Measurements from ENCODE around the gene MYH14.
"Not testable (repeated sequence)": the region's sequence is repeated elsewhere in the genome, so short reads cannot be mapped to it uniquely, and the experiment has no call there.

The MYH14 gene

GRCh38 chr19:50226536-50226935, 23.1 kb downstream of the MYH14 start:
- DNase-seq (ENCODE audit: low read depth), result no peak

- DNase-seq (ENCODE audit: low read depth), result not testable (repeated sequence)
Observed at GRCh38 chr19:50228153-50228552, 24.7 kb downstream of the MYH14 start.

GRCh38 chr19:50230379-50231351, 27.2 kb downstream of the MYH14 start:
- no peak for DNase-seq (ENCODE audit: low read depth)

- DNase-seq (ENCODE audit: low read depth), result not testable (repeated sequence)
Observed at GRCh38 chr19:50231417-50231816, 28.0 kb downstream of the MYH14 start.

- DNase-seq (ENCODE audit: low read depth), result no peak
Observed at GRCh38 chr19:50231821-50232220, 28.4 kb downstream of the MYH14 start.

- no peak for DNase-seq (ENCODE audit: low read depth)
Observed at GRCh38 chr19:50232600-50232999, 29.2 kb downstream of the MYH14 start.

GRCh38 chr19:50233308-50233910, 30.0 kb downstream of the MYH14 start:
- DNase-seq (ENCODE audit: low read depth), result no peak

GRCh38 chr19:50237493-50237892, 34.1 kb downstream of the MYH14 start:
- DNase-seq (ENCODE audit: low read depth), result not testable (repeated sequence)

GRCh38 chr19:50238043-50238442, 34.6 kb downstream of the MYH14 start:
- no peak for DNase-seq (ENCODE audit: low read depth)

- DNase-seq (ENCODE audit: low read depth), result no peak
Observed at GRCh38 chr19:50239921-50240590, 36.6 kb downstream of the MYH14 start.

GRCh38 chr19:50242581-50242980, 39.2 kb downstream of the MYH14 start:
- DNase-seq (ENCODE audit: low read depth), result no peak

GRCh38 chr19:50244695-50245094, 41.3 kb downstream of the MYH14 start:
- no peak for DNase-seq (ENCODE audit: low read depth)

- no peak for DNase-seq (ENCODE audit: low read depth)
Observed at GRCh38 chr19:50248413-50248812, 45.0 kb downstream of the MYH14 start.

- DNase-seq (ENCODE audit: low read depth), result no peak
Observed at GRCh38 chr19:50248826-50249225, 45.4 kb downstream of the MYH14 start.

- no peak for DNase-seq (ENCODE audit: low read depth)
Observed at GRCh38 chr19:50249636-50250035, 46.2 kb downstream of the MYH14 start.

- no peak for DNase-seq (ENCODE audit: low read depth)
Observed at GRCh38 chr19:50250450-50251136, 47.2 kb downstream of the MYH14 start.

GRCh38 chr19:50252111-50252886, 48.9 kb downstream of the MYH14 start:
- DNase-seq (ENCODE audit: low read depth), result no peak

GRCh38 chr19:50252887-50253268, 49.5 kb downstream of the MYH14 start:
- DNase-seq (ENCODE audit: low read depth), result no peak

- DNase-seq (ENCODE audit: low read depth), result no peak
Observed at GRCh38 chr19:50255115-50255514, 51.7 kb downstream of the MYH14 start.

GRCh38 chr19:50257141-50257540, 53.7 kb downstream of the MYH14 start:
- DNase-seq (ENCODE audit: low read depth), result no peak

GRCh38 chr19:50258918-50259372, 55.5 kb downstream of the MYH14 start:
- no peak for DNase-seq (ENCODE audit: low read depth)

Measured in EH (cell line).